HepG2 (cell line): ENCODE measurements around the gene DENND2A. TPM values are rescaled to one million over a fixed set of nuclear protein-coding genes. Genes with fewer than 3 reads are reported as not detected.

Source experiments
- CBX5 ChIP-seq: sonication (generic); formaldehyde crosslinking; IDR thresholded peaks from 2 replicates; pipeline ENCODE4 v1.4.0; 2020; ENCODE audit warnings: missing genetic modification reagents, borderline replicate concordance
- CEBPG ChIP-seq: IDR thresholded peaks from 2 replicates; pipeline ENCODE4 v1.6.1; 2016
- HINFP ChIP-seq: sonication (generic); formaldehyde crosslinking; IDR thresholded peaks from 2 replicates; pipeline ENCODE4 v1.4.0; 2020; ENCODE audit warnings: low read depth, mild to moderate bottlenecking, missing genetic modification reagents
- HOXA7 ChIP-seq: sonication (generic); formaldehyde crosslinking; IDR thresholded peaks from 2 replicates; pipeline ENCODE4 v1.8.1; 2022; ENCODE audit warnings: mild to moderate bottlenecking, missing genetic modification reagents, moderate library complexity
- MYC ChIP-seq: sonication (generic); formaldehyde crosslinking; IDR thresholded peaks from 2 replicates; pipeline ENCODE4 v1.9.0; 2021; ENCODE audit warnings: missing genetic modification reagents, borderline replicate concordance
- RXRB ChIP-seq: IDR thresholded peaks from 2 replicates; pipeline ENCODE4 v1.6.1; 2016; ENCODE audit warnings: borderline replicate concordance, missing genetic modification reagents, missing compliant biosample characterization
- SP5 ChIP-seq: IDR thresholded peaks from 2 replicates; pipeline ENCODE4 v1.6.1; 2016; ENCODE audit warnings: low read depth, borderline replicate concordance
- TCF7L2 ChIP-seq: IDR thresholded peaks from 2 replicates; pipeline ENCODE4 v1.6.1; 2011; ENCODE audit warnings: mild to moderate bottlenecking, low read depth, low read length, moderate library complexity
- ZKSCAN8 ChIP-seq: IDR thresholded peaks from 2 replicates; pipeline ENCODE4 v1.6.1; 2016; ENCODE audit warnings: borderline replicate concordance, missing genetic modification reagents, missing compliant biosample characterization
- ZNF414 ChIP-seq: sonication (generic); formaldehyde crosslinking; IDR thresholded peaks from 2 replicates; pipeline ENCODE4 v1.5.0; 2020; ENCODE audit warnings: missing genetic modification reagents
- ZNF746 ChIP-seq: sonication (generic); formaldehyde crosslinking; IDR thresholded peaks from 2 replicates; pipeline ENCODE4 v1.8.0; 2022; ENCODE audit warnings: mild to moderate bottlenecking, missing genetic modification reagents
- ZXDC ChIP-seq: sonication (generic); formaldehyde crosslinking; IDR thresholded peaks from 2 replicates; pipeline ENCODE4 v1.5.0; 2020; ENCODE audit warnings: mild to moderate bottlenecking, missing genetic modification reagents
- polyA plus RNA-seq, 8 experiments: library from polyadenylated mRNA; depleted of rRNA in 3 of 8; stranded (reverse) in 7 of 8; unstranded in 1 of 8; fragments of >200 nt; fragmentation: Illumina TruSeq in 4 of 8; extraction: Trizol in 4 of 8; gene quantifications; 2 replicates each; pipeline versions ENCODE4 v1.2.1 to v1.2.3, GENCODE V29; 2011 to 2016; ENCODE audit warnings: low read depth in 4 of 8, missing spikeins in 1 of 8, mixed read lengths in 1 of 8; ENCODE audit not compliant: insufficient read depth in 1 of 8
- total RNA-seq, 5 experiments: library from RNA; depleted of rRNA; stranded (reverse); fragments of >200 nt; fragmentation: Illumina TruSeq; extraction: Trizol; gene quantifications; 2 replicates each; pipeline ENCODE4 v1.2.3, GENCODE V29; 2016; ENCODE audit warnings: low read depth in 1 of 5

The DENND2A gene
- total and polyA plus RNA-seq, 2 of the 13 experiments (the other 11 are each of a cell fraction or from before 2014, with no cell fraction given): not detected

- TF ChIP-seq MYC: no peak
- TF ChIP-seq ZNF746 (CRISPR knock-in tag): no peak
- TF ChIP-seq ZNF414 (CRISPR knock-in tag): no peak
- no peak for TF ChIP-seq ZXDC
- TF ChIP-seq CEBPG (CRISPR knock-in tag): no peak
- no peak for TF ChIP-seq TCF7L2
- TF ChIP-seq SP5 (CRISPR knock-in tag): no peak
- no peak for TF ChIP-seq CBX5
- no peak for TF ChIP-seq HOXA7 (CRISPR knock-in tag)
- no peak for TF ChIP-seq RXRB (CRISPR knock-in tag)
- TF ChIP-seq ZKSCAN8 (CRISPR knock-in tag): no peak
- TF ChIP-seq HINFP: no peak
Measured at GRCh38 chr7:140674356-140674800, 33.8 kb upstream of the DENND2A start (continued).
